NCI-H345 treated with DMSO at 0.1 percent for 48 hours (cell line): ENCODE measurements around the gene GAGE12D.
"Not testable (repeated sequence)": the region's sequence is repeated elsewhere in the genome, so short reads cannot be mapped to it uniquely, and the experiment has no call there.

Experiments
- DNase-seq: peaks from one replicate; lab custom pipeline; 2025; ENCODE audit not compliant: unreplicated experiment; lab: John Stamatoyannopoulos, UW

GAGE12D gene, protein sequence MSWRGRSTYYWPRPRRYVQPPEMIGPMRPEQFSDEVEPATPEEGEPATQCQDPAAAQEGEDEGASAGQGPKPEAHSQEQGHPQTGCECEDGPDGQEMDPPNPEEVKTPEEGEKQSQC

DNA sequence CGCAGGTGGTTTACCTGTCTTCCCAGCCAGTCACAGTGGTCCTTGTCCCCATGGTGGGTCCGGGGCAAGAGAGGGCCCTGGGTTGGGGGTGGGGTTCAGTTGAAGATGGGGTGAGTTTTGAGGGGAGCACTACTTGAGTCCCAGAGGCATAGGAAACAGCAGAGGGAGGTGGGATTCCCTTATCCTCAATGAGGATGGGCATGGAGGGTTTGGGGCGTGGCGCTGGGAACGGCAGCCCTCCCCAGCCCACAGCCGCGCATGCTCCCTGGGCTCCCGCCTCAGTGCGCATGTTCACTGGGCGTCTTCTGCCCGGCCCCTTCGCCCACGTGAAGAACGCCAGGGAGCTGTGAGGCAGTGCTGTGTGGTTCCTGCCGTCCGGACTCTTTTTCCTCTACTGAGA lies at the start of gene GAGE12D:
Gene GAGE12D, plus strand, starts transcription at position 301 of the 400 bp plus-strand sequence. CDS start 1,155 bp downstream, outside the sequence.
- not testable (repeated sequence) for DNase-seq

DNA sequence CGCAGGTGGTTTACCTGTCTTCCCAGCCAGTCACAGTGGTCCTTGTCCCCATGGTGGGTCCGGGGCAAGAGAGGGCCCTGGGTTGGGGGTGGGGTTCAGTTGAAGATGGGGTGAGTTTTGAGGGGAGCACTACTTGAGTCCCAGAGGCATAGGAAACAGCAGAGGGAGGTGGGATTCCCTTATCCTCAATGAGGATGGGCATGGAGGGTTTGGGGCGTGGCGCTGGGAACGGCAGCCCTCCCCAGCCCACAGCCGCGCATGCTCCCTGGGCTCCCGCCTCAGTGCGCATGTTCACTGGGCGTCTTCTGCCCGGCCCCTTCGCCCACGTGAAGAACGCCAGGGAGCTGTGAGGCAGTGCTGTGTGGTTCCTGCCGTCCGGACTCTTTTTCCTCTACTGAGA lies 9.7 kb upstream of the GAGE12D start, which contains the start of gene GAGE12C:
Gene GAGE12C, plus strand, starts transcription at position 301 of the 400 bp plus-strand sequence. CDS start 1,155 bp downstream, outside the sequence.
- not testable (repeated sequence) for DNase-seq

DNA sequence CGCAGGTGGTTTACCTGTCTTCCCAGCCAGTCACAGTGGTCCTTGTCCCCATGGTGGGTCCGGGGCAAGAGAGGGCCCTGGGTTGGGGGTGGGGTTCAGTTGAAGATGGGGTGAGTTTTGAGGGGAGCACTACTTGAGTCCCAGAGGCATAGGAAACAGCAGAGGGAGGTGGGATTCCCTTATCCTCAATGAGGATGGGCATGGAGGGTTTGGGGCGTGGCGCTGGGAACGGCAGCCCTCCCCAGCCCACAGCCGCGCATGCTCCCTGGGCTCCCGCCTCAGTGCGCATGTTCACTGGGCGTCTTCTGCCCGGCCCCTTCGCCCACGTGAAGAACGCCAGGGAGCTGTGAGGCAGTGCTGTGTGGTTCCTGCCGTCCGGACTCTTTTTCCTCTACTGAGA lies 9.5 kb downstream of the GAGE12D start, which contains the start of gene GAGE12E:
Gene GAGE12E, plus strand, starts transcription at position 301 of the 400 bp plus-strand sequence. CDS start 1,155 bp downstream, outside the sequence.
- not testable (repeated sequence) for DNase-seq

DNA sequence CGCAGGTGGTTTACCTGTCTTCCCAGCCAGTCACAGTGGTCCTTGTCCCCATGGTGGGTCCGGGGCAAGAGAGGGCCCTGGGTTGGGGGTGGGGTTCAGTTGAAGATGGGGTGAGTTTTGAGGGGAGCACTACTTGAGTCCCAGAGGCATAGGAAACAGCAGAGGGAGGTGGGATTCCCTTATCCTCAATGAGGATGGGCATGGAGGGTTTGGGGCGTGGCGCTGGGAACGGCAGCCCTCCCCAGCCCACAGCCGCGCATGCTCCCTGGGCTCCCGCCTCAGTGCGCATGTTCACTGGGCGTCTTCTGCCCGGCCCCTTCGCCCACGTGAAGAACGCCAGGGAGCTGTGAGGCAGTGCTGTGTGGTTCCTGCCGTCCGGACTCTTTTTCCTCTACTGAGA lies 19.0 kb downstream of the GAGE12D start, which contains the start of gene GAGE12F:
Gene GAGE12F, plus strand, starts transcription at position 301 of the 400 bp plus-strand sequence. CDS start 1,155 bp downstream, outside the sequence.
- DNase-seq: not testable (repeated sequence)

DNA sequence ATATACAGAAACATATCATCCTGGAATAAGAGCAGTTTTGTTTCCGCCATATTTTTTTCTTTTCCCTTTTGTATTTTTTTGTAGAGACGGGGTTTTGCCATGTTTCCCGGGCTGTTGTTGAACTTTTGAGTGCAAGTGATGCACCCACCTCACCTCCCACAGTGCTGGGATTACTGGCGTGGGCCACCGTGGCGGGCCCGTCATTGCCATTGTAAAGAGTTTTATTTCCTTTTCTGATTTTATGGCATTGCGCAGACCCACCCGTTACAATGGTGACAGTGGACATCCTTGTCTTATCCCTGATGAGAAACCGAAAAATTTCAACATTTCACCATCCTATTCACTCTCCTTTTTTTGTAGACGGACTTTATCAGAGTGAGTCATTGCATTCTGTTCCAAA lies 27.2 kb downstream of the GAGE12D start:
- DNase-seq: not testable (repeated sequence)

DNA sequence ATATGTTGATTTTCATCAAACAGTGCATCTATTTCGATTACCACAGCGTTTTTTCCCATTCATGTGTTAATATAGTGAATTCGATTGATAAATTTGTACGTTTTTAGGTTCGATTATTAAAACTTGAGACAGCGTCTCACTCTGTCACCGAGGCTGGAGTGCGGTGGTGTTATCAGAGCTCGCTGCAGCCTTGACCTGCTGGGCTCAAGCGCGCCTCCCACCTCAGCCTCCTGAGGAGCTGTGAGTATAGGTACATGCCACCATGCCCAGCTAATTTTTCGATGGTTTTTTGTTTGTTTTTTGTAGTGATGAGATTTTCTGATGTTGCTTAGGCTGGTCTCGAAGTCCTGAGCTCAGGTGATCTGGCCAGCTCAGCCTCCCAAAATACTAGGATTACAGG lies 27.6 kb downstream of the GAGE12D start:
- DNase-seq: not testable (repeated sequence)

DNA sequence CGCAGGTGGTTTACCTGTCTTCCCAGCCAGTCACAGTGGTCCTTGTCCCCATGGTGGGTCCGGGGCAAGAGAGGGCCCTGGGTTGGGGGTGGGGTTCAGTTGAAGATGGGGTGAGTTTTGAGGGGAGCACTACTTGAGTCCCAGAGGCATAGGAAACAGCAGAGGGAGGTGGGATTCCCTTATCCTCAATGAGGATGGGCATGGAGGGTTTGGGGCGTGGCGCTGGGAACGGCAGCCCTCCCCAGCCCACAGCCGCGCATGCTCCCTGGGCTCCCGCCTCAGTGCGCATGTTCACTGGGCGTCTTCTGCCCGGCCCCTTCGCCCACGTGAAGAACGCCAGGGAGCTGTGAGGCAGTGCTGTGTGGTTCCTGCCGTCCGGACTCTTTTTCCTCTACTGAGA lies 28.6 kb downstream of the GAGE12D start, which contains the start of gene GAGE12G:
Gene GAGE12G, plus strand, starts transcription at position 301 of the 400 bp plus-strand sequence. CDS start 1,155 bp downstream, outside the sequence.
- not testable (repeated sequence) for DNase-seq

DNA sequence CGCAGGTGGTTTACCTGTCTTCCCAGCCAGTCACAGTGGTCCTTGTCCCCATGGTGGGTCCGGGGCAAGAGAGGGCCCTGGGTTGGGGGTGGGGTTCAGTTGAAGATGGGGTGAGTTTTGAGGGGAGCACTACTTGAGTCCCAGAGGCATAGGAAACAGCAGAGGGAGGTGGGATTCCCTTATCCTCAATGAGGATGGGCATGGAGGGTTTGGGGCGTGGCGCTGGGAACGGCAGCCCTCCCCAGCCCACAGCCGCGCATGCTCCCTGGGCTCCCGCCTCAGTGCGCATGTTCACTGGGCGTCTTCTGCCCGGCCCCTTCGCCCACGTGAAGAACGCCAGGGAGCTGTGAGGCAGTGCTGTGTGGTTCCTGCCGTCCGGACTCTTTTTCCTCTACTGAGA lies 38.1 kb downstream of the GAGE12D start, which contains the start of gene GAGE12H:
Gene GAGE12H, plus strand, starts transcription at position 301 of the 400 bp plus-strand sequence. CDS start 1,155 bp downstream, outside the sequence.
- DNase-seq: not testable (repeated sequence)

DNA sequence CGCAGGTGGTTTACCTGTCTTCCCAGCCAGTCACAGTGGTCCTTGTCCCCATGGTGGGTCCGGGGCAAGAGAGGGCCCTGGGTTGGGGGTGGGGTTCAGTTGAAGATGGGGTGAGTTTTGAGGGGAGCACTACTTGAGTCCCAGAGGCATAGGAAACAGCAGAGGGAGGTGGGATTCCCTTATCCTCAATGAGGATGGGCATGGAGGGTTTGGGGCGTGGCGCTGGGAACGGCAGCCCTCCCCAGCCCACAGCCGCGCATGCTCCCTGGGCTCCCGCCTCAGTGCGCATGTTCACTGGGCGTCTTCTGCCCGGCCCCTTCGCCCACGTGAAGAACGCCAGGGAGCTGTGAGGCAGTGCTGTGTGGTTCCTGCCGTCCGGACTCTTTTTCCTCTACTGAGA lies 47.7 kb downstream of the GAGE12D start, which contains the start of gene GAGE2A:
Gene GAGE2A, plus strand, starts transcription at position 301 of the 400 bp plus-strand sequence. CDS start 1,155 bp downstream, outside the sequence.
- not testable (repeated sequence) for DNase-seq

DNA sequence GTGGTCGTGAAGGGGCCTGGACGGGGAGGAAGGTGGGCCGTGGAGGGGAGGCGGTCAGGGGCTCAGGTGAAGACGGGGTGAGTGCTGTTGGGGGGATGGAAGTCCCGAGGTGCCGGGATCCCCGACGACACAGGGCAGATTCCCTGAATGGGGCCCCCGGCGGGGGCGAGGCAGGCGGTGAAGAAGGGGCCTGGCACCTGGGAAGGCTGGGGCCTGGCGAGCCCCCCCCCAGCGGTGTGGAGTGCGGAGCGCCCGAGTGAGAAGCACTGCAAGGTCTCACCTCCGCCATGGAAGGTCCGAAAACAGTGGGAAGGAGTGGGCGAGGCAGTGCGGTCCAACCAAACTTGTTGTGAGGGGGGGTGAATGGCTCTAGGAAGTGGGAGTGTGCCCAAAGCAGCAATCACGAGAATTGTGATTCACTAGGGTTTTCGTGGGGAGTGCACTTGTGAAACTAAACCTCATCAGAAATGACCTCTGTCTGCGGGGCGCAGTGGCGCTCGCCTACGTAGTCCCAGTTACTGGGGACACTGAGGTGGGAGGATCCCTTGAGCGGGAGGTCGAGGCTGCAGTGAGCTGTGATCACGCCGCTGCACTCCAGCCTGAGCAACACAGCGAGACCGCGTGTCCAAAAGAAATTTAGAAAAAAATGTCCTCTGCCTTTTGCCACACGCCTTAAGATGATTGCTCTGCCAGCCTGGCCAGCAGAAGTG lies 48.4 kb downstream of the GAGE12D start:
- DNase-seq: not testable (repeated sequence)

DNA sequence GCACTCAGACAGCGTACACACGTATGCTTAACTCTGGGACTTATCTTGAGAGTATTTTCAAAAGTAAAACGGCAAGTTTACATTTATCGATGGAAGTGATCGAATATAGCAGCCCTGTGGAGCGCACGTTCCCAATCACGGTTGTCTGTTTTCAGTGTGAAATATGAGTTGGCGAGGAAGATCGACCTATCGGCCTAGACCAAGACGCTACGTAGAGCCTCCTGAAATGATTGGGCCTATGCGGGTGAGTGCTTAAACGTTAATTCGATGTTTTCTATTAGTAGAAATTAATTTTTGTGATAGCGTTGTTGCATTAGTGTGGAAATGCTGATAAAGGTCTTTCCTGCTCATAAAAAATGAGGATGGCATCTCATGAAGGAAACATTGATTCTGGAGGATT lies 49.0 kb downstream of the GAGE12D start:
- DNase-seq: not testable (repeated sequence)
